ENCODE results near the gene REG3G.

- TF ChIP-seq CTCF (conservative IDR thresholded peaks at IDR 0.05; ENCODE audit: low read depth, low read length) (peak; percentile 47), MAFK (IDR thresholded peaks at IDR 0.05; ENCODE audit: low read depth, low read length) (no peak), CEBPB (IDR thresholded peaks at IDR 0.05; ENCODE audit: low read depth, low read length) (no peak), RFX5 (IDR thresholded peaks at IDR 0.05; ENCODE audit: low read depth, low read length) (no peak), RAD21 (IDR thresholded peaks at IDR 0.05; ENCODE audit: low read length) (peak; percentile 44), POLR2A (IDR thresholded peaks at IDR 0.05; ENCODE audit: low read depth, low read length) (no peak), SMC3 (IDR thresholded peaks at IDR 0.05; ENCODE audit: low read depth, low read length) (peak; percentile 15; the same call in 1 of the 2 replicates), RCOR1 (IDR thresholded peaks at IDR 0.05; ENCODE audit: insufficient replicate concordance, low read length) (no peak), CHD1 (IDR thresholded peaks at IDR 0.05; ENCODE audit: low read depth, low read length) (no peak), BHLHE40 (IDR thresholded peaks at IDR 0.05; ENCODE audit: low read depth, low read length) (no peak)
Measured at GRCh38 chr2:78999406-78999805, 26.1 kb upstream of the REG3G start.

Data from IMR-90 (cell line).